HEK293T (cell line): ENCODE data around the gene C3AR1.
"Not testable (repeated sequence)": the region's sequence is repeated elsewhere in the genome, so short reads cannot be mapped to it uniquely, and the experiment has no call there.

Experiments
- BHLHE40 ChIP-seq: fragments of 450-650 bp; IDR thresholded peaks from 2 replicates; pipeline ENCODE4 v1.6.1; 2016; ENCODE audit warnings: mild to moderate bottlenecking, moderate library complexity, borderline replicate concordance
- ELF4 ChIP-seq: fragments of 450-650 bp; IDR thresholded peaks from 2 replicates; pipeline ENCODE4 v1.6.1; 2017; ENCODE audit warnings: antibody characterized with exemption
- FOXM1 ChIP-seq: fragments of 450-650 bp; IDR thresholded peaks from 2 replicates; pipeline ENCODE4 v1.6.1; 2017; ENCODE audit warnings: mild to moderate bottlenecking, borderline replicate concordance
- SUZ12 ChIP-seq: fragments of 450-650 bp; IDR thresholded peaks from 2 replicates; pipeline ENCODE4 v1.6.1; 2016; ENCODE audit warnings: mild to moderate bottlenecking
- TARDBP ChIP-seq: fragments of 450-650 bp; IDR thresholded peaks from 2 replicates; pipeline ENCODE4 v1.6.1; 2016
- ZNF384 ChIP-seq: fragments of 450-650 bp; IDR thresholded peaks from 2 replicates; pipeline ENCODE4 v1.6.1; 2016

GRCh38 chr12:8084351-8084750 is 18.2 kb upstream of the C3AR1 start:
- not testable (repeated sequence) for TF ChIP-seq TARDBP, ELF4, BHLHE40, FOXM1, ZNF384, SUZ12
